Activated T-cell treated with anti-CD3 and anti-CD28 coated beads for 4 hours (primary cell): Measurements from ENCODE around the gene PKP2.
"Not testable (repeated sequence)": the region's sequence is repeated elsewhere in the genome, so short reads cannot be mapped to it uniquely, and the experiment has no call there.

ENCODE experiments used
- DNase-seq: peaks from one replicate; pipeline ENCODE4 v3.0.0-alpha.2; 2020

PKP2 gene

GRCh38 chr12:32895688-32896431, 717 bp downstream of the PKP2 start:
- DNase-seq: no peak

- DNase-seq: no peak
Measured at GRCh38 chr12:32894566-32894965, 2.0 kb downstream of the PKP2 start.

GRCh38 chr12:32893458-32893857, 3.1 kb downstream of the PKP2 start:
- DNase-seq: no peak

GRCh38 chr12:32893043-32893442, 3.5 kb downstream of the PKP2 start:
- no peak for DNase-seq

- not testable (repeated sequence) for DNase-seq
Measured at GRCh38 chr12:32892369-32892768, 4.2 kb downstream of the PKP2 start.

- no peak for DNase-seq
Measured at GRCh38 chr12:32891956-32892355, 4.6 kb downstream of the PKP2 start.

GRCh38 chr12:32891526-32891925, 5.1 kb downstream of the PKP2 start:
- DNase-seq: no peak

GRCh38 chr12:32889011-32889760, 7.4 kb downstream of the PKP2 start:
- no peak for DNase-seq

GRCh38 chr12:32887058-32887457, 9.5 kb downstream of the PKP2 start:
- no peak for DNase-seq

GRCh38 chr12:32885831-32886230, 10.7 kb downstream of the PKP2 start:
- DNase-seq: no peak

- no peak for DNase-seq
Measured at GRCh38 chr12:32884962-32885361, 11.6 kb downstream of the PKP2 start.

- no peak for DNase-seq
Measured at GRCh38 chr12:32881702-32882101, 14.9 kb downstream of the PKP2 start.

GRCh38 chr12:32881107-32881506, 15.5 kb downstream of the PKP2 start:
- no peak for DNase-seq

GRCh38 chr12:32879066-32879465, 17.5 kb downstream of the PKP2 start:
- DNase-seq: not testable (repeated sequence)

- DNase-seq: no peak
Measured at GRCh38 chr12:32877601-32878459, 18.7 kb downstream of the PKP2 start.

GRCh38 chr12:32876004-32876403, 20.6 kb downstream of the PKP2 start:
- no peak for DNase-seq

GRCh38 chr12:32874975-32875374, 21.6 kb downstream of the PKP2 start:
- DNase-seq: no peak

GRCh38 chr12:32874078-32874477, 22.5 kb downstream of the PKP2 start:
- DNase-seq: no peak

GRCh38 chr12:32872416-32872815, 24.2 kb downstream of the PKP2 start:
- DNase-seq: not testable (repeated sequence)

- DNase-seq: no peak
Measured at GRCh38 chr12:32870716-32871115, 25.9 kb downstream of the PKP2 start.

GRCh38 chr12:32868885-32869284, 27.7 kb downstream of the PKP2 start:
- no peak for DNase-seq

- no peak for DNase-seq
Measured at GRCh38 chr12:32864731-32865130, 31.8 kb downstream of the PKP2 start.

- no peak for DNase-seq
Measured at GRCh38 chr12:32863128-32863527, 33.4 kb downstream of the PKP2 start.
